HuH-7 (cell line): ENCODE data around the gene MGMT.
A peak's percentile ranks its signal among the peaks of the same experiment; 100 is the strongest.

Source experiments
- DNase-seq: peaks from one replicate; pipeline ENCODE4 v3.0.0; 2011; ENCODE audit warnings: low spot score

MGMT gene

DNA sequence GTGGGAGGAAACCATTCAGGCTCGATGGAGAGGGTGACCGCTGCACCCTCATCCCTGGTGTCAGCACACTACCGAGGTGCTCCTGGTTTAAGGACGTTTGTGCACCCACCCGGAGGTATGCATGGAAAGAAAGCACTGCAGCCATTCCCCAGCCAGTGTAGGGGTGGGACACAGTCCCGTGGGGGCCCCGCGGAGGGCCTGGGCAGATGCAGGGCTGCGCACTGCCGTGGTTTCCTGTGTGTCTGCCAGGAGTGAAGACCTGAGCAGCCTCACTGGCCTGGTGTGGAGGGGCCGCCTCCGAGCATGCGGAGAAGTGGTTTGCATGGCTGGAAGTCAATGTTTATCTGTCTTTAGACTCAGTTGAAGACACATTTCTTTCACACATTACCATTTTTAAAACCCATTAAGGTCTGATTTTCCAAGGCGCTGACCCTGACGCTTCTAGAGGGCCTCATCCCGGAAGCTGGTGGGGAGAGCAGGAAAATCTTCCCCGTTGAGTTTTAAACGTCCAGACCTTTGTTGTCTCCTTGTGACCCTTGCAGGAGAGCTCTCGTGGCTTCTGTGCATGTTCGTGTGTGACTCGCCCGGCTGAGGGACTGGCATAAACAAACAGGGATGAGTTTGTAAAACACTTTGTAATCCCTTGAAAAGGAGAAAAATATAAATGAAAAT is 188.1 kb downstream of the MGMT start:
- no peak for DNase-seq

GRCh38 chr10:129655679-129656031 is 188.6 kb downstream of the MGMT start:
- DNase-seq, result no peak

DNA sequence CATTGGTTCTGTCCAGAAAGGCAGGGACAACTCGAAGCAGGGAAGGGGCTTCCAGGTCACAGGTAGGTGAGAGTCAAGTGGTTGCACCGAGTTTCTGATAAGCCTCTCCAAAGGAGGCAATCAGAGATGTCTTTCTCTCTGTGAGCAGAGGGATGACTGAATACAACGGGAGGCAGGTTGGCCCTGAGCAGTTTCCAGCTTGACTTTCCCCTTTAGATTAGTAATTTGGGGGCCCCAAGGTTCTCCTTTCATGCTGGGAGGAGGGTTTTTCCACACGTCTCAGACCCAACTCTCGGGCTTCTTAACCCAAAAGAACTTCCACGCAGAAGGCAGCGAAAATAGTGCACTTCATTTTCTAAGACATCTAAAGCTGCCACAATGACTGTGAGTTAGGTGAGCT is 189.6 kb downstream of the MGMT start:
- no peak for DNase-seq

- DNase-seq, result no peak
Observed at GRCh38 chr10:129657297-129658017, 190.4 kb downstream of the MGMT start.

DNA sequence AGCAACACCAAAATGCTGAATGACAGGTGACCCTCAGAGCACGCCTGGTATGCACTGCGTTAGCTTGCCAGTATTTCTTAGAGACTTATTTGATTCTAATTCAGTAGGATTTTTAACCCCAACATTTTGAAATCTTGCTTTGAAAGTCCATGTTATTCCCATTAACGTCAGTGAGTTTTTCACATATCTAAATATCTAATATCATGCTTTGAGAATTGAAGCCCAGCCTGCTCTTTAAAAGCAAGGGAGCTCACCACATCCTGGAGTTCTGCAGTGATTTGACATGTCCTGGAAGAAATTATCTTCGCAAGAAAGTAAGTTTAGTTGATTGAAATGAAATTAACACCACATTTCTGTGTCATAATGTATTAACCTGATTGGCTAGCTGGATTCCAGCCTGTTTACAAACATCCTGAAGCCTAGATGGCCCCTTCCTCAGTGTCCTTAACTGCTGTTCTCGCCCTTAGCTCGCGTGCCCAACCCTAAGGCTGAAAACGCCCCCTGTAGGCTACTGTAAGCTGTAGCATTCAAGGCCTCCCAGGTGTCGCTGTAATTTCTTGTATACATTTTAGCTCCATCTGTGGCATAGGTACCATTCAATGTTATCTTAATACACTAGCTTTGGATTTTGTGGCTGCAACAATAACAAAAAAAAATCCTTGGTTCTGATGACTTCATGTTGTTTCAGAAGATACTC is 191.5 kb downstream of the MGMT start:
- DNase-seq, result peak; percentile 71

- DNase-seq, result no peak
Observed at GRCh38 chr10:129659508-129660268, 192.6 kb downstream of the MGMT start.

DNA sequence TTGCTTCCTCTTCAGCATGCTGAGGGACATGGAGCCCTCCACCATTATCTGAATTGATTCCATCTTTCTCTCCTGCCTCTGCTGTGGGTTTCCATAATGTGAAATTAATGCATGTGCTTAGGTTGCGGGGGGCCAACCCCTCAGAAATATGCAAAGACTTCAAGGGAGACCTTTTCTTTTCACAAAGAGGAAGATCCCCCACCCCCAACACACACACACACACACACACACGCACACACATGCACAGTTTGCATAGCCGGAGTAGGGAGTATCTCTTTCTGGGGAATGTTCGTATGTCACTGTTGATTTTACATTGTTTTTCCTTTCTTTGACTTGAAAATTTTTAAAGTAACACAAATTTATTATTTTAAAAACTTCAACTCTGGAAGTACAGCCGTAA is 193.5 kb downstream of the MGMT start:
- no peak for DNase-seq

DNA sequence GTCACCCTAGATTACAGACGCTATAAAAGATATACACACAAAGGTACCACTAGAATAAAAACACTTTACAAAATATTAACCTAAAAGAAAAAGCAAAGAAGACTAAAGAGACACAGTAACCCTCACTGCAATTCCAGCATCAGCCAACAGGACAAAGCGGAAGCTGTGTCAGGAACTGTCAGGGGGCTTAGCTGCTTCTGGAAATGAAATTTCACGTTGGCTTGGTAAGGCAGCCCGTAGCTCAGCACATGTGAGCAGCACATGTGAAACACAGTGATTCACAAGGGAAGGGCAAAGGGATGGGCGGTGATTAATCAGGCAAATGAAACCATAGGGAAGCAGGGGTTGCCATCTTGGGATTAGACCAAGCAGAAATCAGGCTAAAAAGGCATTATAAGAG is 195.4 kb downstream of the MGMT start:
- no peak for DNase-seq

DNA sequence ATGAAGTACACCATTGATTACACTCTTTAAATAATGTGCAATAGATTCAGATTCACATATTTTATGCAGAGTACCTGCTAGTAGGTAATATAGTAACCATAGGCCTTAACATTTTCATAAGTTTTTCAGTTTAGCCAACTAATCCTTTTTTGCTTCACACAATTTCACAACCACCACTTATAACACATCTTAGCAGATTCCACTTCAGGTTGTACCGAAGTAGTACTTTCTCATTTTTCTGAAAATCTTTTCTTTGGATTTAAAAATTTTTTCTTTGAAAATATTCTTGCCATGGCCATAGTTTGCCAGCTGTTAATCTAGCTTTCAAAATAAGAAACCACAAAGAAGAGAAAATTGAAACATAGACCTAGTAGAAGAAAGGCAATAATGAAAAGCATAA is 203.1 kb downstream of the MGMT start:
- no peak for DNase-seq

- DNase-seq, result no peak
Observed at GRCh38 chr10:129673292-129673691, 206.3 kb downstream of the MGMT start.

DNA sequence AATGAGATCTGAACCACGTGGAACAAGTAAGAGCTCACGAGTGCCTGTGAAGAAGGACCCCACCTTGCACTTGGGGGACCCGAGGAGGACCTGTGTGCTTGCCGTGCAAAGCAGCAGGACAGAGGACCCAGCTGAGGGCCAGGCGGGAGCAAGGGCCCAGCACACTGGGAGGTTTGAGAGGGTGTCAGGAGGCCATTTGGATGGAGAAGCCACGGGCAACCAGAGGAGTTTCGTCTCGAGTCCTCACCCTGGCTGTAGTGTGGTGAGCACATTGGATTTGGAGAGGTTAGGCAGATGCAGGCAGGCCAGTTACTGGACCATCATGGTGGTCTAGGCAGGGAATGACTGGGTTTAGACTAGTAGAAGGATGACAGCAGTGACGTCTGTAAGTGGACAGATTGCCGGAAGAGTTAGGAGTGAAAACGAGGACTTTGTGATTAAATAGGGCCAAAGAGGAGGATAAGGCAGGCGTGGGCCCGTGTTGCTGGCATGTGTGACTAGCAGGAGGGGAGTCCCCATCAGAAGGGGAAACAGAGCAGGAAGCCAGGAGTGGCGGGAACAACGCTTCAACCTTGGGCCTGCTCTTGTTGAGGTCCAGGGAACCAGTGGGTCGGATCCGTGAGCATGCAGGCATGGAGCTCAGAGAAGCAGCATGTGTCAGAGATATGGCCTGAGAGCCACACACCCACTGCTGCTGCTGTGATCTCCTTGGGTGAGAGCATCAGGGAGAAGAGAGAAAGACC is 208.2 kb downstream of the MGMT start:
- no peak for DNase-seq

- no peak for DNase-seq
Observed at GRCh38 chr10:129676014-129676413, 209.0 kb downstream of the MGMT start.

DNA sequence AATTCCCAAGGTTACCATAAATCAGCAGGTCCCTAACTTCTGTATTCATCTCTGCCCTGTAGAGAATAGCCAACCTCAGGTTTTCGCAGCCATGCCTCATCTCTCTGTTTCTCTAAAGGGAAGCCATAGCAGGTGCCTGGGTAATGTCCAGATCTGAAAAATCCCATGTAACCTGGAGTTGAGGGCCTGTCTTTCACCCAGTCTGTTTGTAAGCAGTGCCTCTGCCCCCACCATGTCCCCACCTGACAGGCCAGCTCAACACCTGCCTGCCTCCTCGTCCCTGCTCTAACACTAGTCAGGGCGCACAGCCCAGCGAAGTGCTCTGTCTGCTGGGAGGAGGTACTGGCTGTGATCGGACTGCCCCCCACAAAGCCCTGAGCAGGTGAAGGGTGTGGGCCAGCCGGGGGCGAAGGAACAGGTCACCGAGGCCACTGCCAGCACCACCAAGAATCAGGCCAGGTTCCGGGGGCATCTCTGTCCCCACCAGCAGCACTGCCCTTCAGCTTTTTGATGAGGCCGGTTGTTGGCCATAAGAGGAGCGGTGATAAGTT is 210.4 kb downstream of the MGMT start:
- DNase-seq, result no peak

DNA sequence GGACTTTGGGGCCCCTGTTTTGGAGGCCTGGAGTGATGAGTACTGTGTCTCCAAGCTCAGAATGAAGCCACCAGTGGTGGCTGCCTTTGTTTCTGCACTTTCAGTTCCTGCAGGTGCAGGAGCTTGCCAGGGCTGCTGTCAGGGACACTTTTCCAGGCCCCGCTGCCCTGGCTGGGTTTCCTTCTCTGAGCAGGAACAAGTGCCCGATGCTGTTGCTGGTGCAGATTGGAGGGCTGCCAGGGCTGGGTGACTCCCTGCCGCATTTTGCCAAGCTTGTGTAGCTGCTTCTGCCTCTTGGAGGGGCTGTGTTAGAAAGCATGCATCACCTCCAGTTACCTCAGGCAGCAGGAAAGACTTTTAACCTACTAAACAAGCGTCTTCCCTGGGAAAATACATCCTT is 211.1 kb downstream of the MGMT start:
- DNase-seq, result no peak

- DNase-seq, result no peak
Observed at GRCh38 chr10:129679207-129679606, 212.2 kb downstream of the MGMT start.

DNA sequence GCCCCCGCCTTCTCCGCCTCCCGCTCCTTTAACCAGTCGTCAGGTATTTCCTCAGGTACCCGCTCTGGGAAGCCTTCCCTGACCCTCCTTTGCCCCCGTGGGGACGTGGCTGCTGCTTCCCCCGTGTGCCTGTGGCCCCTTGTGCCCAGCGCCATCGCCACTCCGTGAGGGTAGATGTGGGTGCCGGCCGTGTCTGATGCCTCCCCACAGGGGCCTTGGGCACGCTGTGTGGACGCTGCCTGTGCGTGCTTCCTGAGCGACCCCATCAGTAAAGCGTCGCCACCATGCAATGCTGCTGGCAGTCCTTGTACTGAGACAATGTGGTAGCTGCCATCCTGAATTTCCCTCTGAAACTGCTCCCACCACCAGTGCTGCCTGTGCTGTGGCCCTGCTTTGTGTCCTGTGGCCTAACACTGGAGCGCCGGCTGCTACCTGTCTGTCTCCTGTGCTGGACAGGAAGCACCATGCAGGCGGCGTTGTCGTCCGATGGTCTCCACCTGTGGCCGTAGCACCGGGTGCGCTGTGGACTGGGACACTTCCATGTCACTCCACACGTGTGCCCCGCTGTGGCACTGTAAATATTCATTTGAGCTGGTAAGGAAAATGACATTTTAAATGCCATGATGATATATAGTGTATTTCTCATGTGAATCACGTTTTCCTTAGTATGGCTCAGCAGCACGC is 213.8 kb downstream of the MGMT start:
- DNase-seq, result no peak

DNA sequence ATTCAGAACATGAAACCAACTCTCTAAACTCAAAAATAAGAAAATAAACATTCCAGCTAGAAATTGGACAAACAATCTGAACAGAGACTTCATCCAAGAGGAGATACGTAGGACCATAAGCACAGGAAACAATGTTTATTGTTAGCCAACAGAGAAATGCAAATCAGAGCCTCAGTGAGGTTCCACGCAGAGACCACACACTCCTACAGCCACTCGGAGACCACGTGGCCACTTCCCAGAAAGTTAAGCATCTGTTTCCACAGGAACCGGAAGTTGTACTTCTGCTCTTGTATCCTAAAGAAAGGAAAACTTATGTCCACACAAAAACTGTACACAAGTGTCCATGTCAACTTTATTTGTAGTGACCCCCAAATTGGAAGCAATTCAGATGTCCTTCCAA is 214.8 kb downstream of the MGMT start:
- no peak for DNase-seq

- DNase-seq, result no peak
Observed at GRCh38 chr10:129683519-129683918, 216.5 kb downstream of the MGMT start.

DNA sequence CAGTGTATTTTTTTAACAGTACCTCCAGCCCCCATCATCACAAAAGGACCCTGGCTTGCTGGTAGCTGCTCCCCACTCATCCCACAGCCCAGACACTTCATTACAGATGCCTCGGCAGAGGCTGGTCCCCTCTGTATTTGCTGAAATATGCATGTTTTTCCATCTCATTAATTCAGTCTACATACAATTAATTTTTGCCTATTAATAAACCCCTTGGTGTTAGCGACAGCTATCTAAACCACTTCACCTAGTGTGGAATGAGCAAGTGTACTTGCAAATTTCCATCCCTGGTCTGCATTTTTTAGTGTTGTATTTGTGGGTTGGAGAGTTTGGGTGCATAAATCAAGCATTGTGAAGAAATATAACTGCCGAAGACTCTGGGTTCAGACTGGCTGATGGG is 216.9 kb downstream of the MGMT start:
- DNase-seq, result no peak

DNA sequence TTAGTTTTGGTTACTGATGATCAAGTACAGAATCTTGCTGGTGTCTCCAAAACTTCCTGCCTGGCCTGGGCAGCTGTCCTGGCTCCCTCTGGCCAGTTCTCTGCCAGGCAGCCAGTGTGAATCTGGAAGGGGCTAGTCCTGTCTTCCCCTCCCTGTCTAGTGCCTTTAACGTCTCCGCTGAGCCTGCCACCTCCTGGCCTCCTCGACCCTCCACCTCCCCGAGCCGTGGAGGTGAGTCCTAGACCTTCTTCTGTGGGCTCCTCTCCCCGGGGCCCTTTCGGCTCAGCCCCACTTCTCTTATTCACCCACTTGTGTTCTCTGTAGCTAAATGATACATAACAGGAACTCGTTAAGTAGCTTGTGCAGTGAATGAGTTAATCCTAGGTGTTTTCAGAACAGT is 218.2 kb downstream of the MGMT start:
- no peak for DNase-seq

DNA sequence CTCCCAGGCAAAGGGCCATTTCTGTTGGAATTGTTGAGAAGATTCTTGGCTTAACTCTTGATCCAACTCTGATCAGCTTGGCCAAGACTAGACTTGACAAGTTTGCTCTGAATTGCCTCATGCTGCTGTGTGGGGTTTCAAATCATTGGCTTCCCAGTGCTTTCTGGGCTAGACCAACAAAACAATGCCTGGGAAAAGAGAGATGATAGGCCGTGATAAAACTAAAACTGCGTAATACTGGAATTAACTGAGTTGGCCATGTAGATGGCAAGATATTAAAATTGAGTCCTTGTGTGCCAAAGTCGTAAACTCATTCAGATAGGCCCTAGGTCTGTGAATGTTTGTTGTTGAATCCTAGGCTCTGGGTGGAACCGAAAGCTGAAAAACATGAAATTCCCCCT is 222.6 kb downstream of the MGMT start:
- no peak for DNase-seq
